Measurements from ENCODE around the gene RIT2.

The RIT2 gene

GRCh38 chr18:42893977-42894376 lies 221.5 kb downstream of the RIT2 start:
- no peak for TF ChIP-seq POLR2AphosphoS5 (IDR thresholded peaks at IDR 0.05; ENCODE audit: low read depth)
- TF ChIP-seq GABPA (IDR thresholded peaks at IDR 0.05; ENCODE audit: low read depth): no peak
- no peak for TF ChIP-seq CTCF (IDR thresholded peaks at IDR 0.05; ENCODE audit: insufficient read depth, low read length)
- no peak for TF ChIP-seq REST (IDR thresholded peaks at IDR 0.05; ENCODE audit: insufficient replicate concordance, low read depth)
- TF ChIP-seq SPI1 (IDR thresholded peaks at IDR 0.05; ENCODE audit: borderline replicate concordance, low read depth): no peak
- DNase-seq (ENCODE audit: low read depth in 1 of 2, low spot score in 1 of 2): no peak
- no peak overlapping the region for H3K4me3 ChIP-seq (replicated peaks; ENCODE audit: insufficient read depth, low read length)
- no peak overlapping the region for H3K27ac ChIP-seq (replicated peaks)
- peaks cover 3% of the 10 kb centered on the region for H3K27me3 ChIP-seq (ENCODE audit: insufficient read depth, poor library complexity, severe bottlenecking)

DNA sequence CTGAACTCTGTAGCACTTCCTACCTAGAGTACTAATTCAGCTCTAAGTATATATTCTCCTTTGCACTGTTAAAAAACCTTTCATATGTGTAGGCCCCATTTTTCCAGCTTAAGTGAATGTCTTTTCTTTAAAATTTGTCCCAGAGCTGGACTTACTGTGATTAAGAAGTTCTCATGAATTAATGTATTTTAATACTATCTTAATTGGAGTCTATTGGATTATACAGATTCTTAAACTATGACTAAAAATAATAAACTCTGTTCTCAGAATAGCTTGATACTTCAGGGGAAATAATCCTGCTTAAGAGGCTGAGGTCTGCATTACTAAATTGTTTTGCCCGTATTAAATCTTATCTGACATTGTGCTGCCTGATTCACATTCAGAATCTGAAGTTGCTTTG lies 223.3 kb downstream of the RIT2 start:
- no peak overlapping the region for H3K27ac ChIP-seq (replicated peaks)
- peaks cover 3% of the 10 kb centered on the region for H3K27me3 ChIP-seq (ENCODE audit: insufficient read depth, poor library complexity, severe bottlenecking)
- H3K4me3 ChIP-seq (replicated peaks; ENCODE audit: insufficient read depth, low read length): no peak overlapping the region
- no peak for TF ChIP-seq REST (IDR thresholded peaks at IDR 0.05; ENCODE audit: insufficient replicate concordance, low read depth)
- no peak for DNase-seq (ENCODE audit: low read depth in 1 of 2, low spot score in 1 of 2)

GRCh38 chr18:42891705-42892104 lies 223.8 kb downstream of the RIT2 start:
- no peak for DNase-seq (ENCODE audit: low read depth in 1 of 2, low spot score in 1 of 2)
- Histone ChIP-seq H3K27me3 (ENCODE audit: insufficient read depth, poor library complexity, severe bottlenecking) (peaks cover 3% of the 10 kb centered on the region), H3K27ac (replicated peaks) (no peak overlapping the region), H3K4me3 (replicated peaks; ENCODE audit: insufficient read depth, low read length) (no peak overlapping the region)
- TF ChIP-seq REST (IDR thresholded peaks at IDR 0.05; ENCODE audit: insufficient replicate concordance, low read depth) (no peak), POLR2AphosphoS5 (IDR thresholded peaks at IDR 0.05; ENCODE audit: low read depth) (no peak), SPI1 (IDR thresholded peaks at IDR 0.05; ENCODE audit: borderline replicate concordance, low read depth) (no peak), GABPA (IDR thresholded peaks at IDR 0.05; ENCODE audit: low read depth) (no peak), CTCF (IDR thresholded peaks at IDR 0.05; ENCODE audit: insufficient read depth, low read length) (no peak)

GRCh38 chr18:42883169-42883568 lies 232.3 kb downstream of the RIT2 start:
- TF ChIP-seq REST (IDR thresholded peaks at IDR 0.05; ENCODE audit: insufficient replicate concordance, low read depth): no peak
- TF ChIP-seq CTCF (IDR thresholded peaks at IDR 0.05; ENCODE audit: insufficient read depth, low read length): no peak
- TF ChIP-seq SPI1 (IDR thresholded peaks at IDR 0.05; ENCODE audit: borderline replicate concordance, low read depth): no peak
- no peak for TF ChIP-seq GABPA (IDR thresholded peaks at IDR 0.05; ENCODE audit: low read depth)
- TF ChIP-seq POLR2AphosphoS5 (IDR thresholded peaks at IDR 0.05; ENCODE audit: low read depth): no peak

More at GRCh38 chr18:42883169-42883568, 232.3 kb downstream of the RIT2 start:
- H3K4me3 ChIP-seq (replicated peaks; ENCODE audit: insufficient read depth, low read length): no peak overlapping the region
- no peak for DNase-seq (ENCODE audit: low read depth in 1 of 2, low spot score in 1 of 2)
- H3K27ac ChIP-seq (replicated peaks): no peak overlapping the region
- H3K27me3 ChIP-seq (ENCODE audit: insufficient read depth, poor library complexity, severe bottlenecking): no peaks in the 10 kb centered on the region

All from HL-60 (cell line).